ENCODE measurements around the gene GATAD2A.

The GATAD2A gene

DNA sequence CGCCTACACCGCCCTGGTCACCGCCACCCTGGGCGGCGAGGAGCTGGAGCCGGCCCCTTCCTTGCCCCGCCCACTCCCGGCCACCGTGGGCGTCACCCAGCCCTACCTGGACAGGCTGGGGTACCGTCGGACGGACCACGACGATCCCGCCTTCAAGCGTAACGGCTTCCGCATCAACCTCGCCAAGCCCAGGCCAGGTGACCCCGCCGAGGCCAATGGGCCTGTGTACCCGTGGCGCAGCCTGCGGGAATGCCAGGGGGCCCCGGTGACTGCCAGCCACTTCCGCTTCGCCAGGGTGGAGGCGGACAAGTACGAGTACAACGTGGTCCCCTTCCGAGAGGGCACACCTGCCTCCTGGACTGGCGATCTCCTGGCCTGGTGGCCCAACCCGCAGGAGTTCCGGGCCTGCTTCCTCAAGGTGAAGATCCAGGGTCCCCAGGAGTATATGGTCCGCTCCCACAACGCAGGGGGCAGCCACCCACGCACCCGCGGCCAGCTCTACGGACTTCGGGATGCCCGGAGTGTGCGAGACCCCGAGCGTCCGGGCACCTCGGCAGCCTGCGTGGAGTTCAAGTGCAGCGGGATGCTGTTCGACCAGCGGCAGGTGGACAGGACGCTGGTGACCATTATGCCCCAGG, 139.6 kb downstream of the GATAD2A start:
- Histone ChIP-seq H3K4me3 (ENCODE audit: low read depth in 1 of 2, low read length in 2 of 2) (no peak overlapping the region), H3K36me3 (ENCODE audit: insufficient read depth, low read length) (no peaks in the 10 kb centered on the region), H2AFZ (ENCODE audit: low read depth, low read length) (no peak overlapping the region), H4K20me1 (ENCODE audit: insufficient read depth, low read length) (no peaks in the 10 kb centered on the region), H3K4me1 (ENCODE audit: insufficient read depth, low read length) (no peaks in the 10 kb centered on the region), H3K9me3 (ENCODE audit: insufficient read depth, low read length, severe bottlenecking) (no peaks in the 10 kb centered on the region), H3K27me3 (ENCODE audit: insufficient read depth, low read length, poor library complexity) (no peaks in the 10 kb centered on the region), H3K79me2 (ENCODE audit: insufficient read depth, low read length) (no peaks in the 10 kb centered on the region), H3K4me2 (ENCODE audit: insufficient read depth, low read length) (no peak overlapping the region), H3K27ac (ENCODE audit: low read length) (no peak overlapping the region), H3K9ac (ENCODE audit: low read depth, low read length) (no peak overlapping the region)
- no peak for DNase-seq
- TF ChIP-seq, protein P1, sequence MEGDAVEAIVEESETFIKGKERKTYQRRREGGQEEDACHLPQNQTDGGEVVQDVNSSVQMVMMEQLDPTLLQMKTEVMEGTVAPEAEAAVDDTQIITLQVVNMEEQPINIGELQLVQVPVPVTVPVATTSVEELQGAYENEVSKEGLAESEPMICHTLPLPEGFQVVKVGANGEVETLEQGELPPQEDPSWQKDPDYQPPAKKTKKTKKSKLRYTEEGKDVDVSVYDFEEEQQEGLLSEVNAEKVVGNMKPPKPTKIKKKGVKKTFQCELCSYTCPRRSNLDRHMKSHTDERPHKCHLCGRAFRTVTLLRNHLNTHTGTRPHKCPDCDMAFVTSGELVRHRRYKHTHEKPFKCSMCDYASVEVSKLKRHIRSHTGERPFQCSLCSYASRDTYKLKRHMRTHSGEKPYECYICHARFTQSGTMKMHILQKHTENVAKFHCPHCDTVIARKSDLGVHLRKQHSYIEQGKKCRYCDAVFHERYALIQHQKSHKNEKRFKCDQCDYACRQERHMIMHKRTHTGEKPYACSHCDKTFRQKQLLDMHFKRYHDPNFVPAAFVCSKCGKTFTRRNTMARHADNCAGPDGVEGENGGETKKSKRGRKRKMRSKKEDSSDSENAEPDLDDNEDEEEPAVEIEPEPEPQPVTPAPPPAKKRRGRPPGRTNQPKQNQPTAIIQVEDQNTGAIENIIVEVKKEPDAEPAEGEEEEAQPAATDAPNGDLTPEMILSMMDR (IDR thresholded peaks at IDR 0.05; ENCODE audit: borderline replicate concordance, extremely low read depth, low read length, poor library complexity, severe bottlenecking): no peak
- TF ChIP-seq EZH2 (IDR thresholded peaks at IDR 0.05; ENCODE audit: borderline replicate concordance, low read depth, low read length, severe bottlenecking): no peak
- no peak for ATAC-seq (ENCODE audit: insufficient read depth, low read depth)

DNA sequence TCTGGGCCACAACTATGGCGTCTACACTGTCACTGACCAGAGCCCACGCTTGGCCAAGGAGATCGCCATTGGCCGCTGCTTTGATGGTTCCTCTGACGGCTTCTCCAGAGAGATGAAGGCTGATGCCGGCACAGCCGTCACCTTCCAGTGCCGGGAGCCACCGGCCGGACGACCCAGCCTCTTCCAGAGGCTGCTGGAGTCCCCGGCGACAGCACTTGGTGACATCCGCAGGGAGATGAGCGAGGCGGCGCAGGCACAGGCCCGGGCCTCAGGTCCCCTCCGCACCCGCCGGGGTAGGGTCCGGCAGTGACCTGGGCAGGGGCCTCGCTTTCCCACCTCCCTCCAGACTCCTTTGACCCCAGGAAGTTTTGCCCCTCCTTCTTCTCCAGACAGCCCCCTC, 140.2 kb downstream of the GATAD2A start:
- Histone ChIP-seq H3K4me2 (ENCODE audit: insufficient read depth, low read length) (no peak overlapping the region), H2AFZ (ENCODE audit: low read depth, low read length) (no peak overlapping the region), H3K9me3 (ENCODE audit: insufficient read depth, low read length, severe bottlenecking) (no peaks in the 10 kb centered on the region), H3K79me2 (ENCODE audit: insufficient read depth, low read length) (no peaks in the 10 kb centered on the region), H3K27ac (ENCODE audit: low read length) (no peak overlapping the region), H3K4me3 (ENCODE audit: low read depth in 1 of 2, low read length in 2 of 2) (no peak overlapping the region), H3K4me1 (ENCODE audit: insufficient read depth, low read length) (no peaks in the 10 kb centered on the region), H4K20me1 (ENCODE audit: insufficient read depth, low read length) (no peaks in the 10 kb centered on the region), H3K27me3 (ENCODE audit: insufficient read depth, low read length, poor library complexity) (no peaks in the 10 kb centered on the region), H3K36me3 (ENCODE audit: insufficient read depth, low read length) (no peaks in the 10 kb centered on the region), H3K9ac (ENCODE audit: low read depth, low read length) (no peak overlapping the region)
- no peak for TF ChIP-seq EZH2 (IDR thresholded peaks at IDR 0.05; ENCODE audit: borderline replicate concordance, low read depth, low read length, severe bottlenecking)
- TF ChIP-seq, protein P1 (IDR thresholded peaks at IDR 0.05; ENCODE audit: borderline replicate concordance, extremely low read depth, low read length, poor library complexity, severe bottlenecking): no peak
- ATAC-seq (ENCODE audit: insufficient read depth, low read depth) (no peak), DNase-seq (no peak)

DNA sequence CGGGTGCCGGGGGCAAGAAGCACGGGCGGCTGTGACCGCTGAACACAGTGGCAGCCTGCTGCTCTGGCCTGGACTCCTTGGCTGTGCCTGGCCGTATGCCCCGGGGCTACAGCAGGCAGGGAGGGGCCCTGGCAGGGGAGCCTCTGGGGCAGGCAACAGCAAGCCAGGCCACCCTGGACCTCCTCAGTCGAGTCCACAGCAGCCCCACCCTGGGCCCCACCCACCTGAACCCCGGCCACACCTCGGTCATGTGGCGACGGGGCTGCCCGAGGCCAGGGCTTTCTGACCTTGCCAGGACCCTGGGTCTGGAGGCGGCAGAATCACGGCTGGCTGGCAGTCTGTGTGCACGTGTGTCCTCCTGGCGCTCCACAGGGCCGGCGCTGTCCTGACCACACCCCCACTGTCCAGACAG, 141.3 kb downstream of the GATAD2A start:
- H3K79me2 ChIP-seq (ENCODE audit: insufficient read depth, low read length): no peaks in the 10 kb centered on the region
- no peak overlapping the region for H3K4me3 ChIP-seq (ENCODE audit: low read depth in 1 of 2, low read length in 2 of 2)
- no peaks in the 10 kb centered on the region for H3K27me3 ChIP-seq (ENCODE audit: insufficient read depth, low read length, poor library complexity)
- DNase-seq (no peak), ATAC-seq (ENCODE audit: insufficient read depth, low read depth) (no peak)
- H3K4me2 ChIP-seq (ENCODE audit: insufficient read depth, low read length): no peak overlapping the region
- H4K20me1 ChIP-seq (ENCODE audit: insufficient read depth, low read length): no peaks in the 10 kb centered on the region
- TF ChIP-seq, protein P1 (IDR thresholded peaks at IDR 0.05; ENCODE audit: borderline replicate concordance, extremely low read depth, low read length, poor library complexity, severe bottlenecking): no peak
- no peak for TF ChIP-seq EZH2 (IDR thresholded peaks at IDR 0.05; ENCODE audit: borderline replicate concordance, low read depth, low read length, severe bottlenecking)
- no peaks in the 10 kb centered on the region for H3K4me1 ChIP-seq (ENCODE audit: insufficient read depth, low read length)
- H3K36me3 ChIP-seq (ENCODE audit: insufficient read depth, low read length): no peaks in the 10 kb centered on the region
- no peak overlapping the region for H3K27ac ChIP-seq (ENCODE audit: low read length)
- H3K9ac ChIP-seq (ENCODE audit: low read depth, low read length): no peak overlapping the region
- no peak overlapping the region for H2AFZ ChIP-seq (ENCODE audit: low read depth, low read length)
- H3K9me3 ChIP-seq (ENCODE audit: insufficient read depth, low read length, severe bottlenecking): no peaks in the 10 kb centered on the region

All from DND-41 (cell line).